HG03060 (cell line): Measurements from ENCODE around the gene CKAP5.

Experiments used
- ATAC-seq: cut with Tn5 transposase; IDR thresholded peaks from one replicate; pipeline ENCODE4 v1.9.1; 2021; ENCODE audit warnings: low read depth, moderate number of reproducible peaks; ENCODE audit not compliant: unreplicated experiment

CKAP5 gene

GRCh38 chr11:46856605-46857343 lies 10.7 kb upstream of the CKAP5 start:
- no peak for ATAC-seq

GRCh38 chr11:46855863-46856262 lies 9.8 kb upstream of the CKAP5 start:
- no peak for ATAC-seq

- no peak for ATAC-seq
These were observed 9.1 kb upstream of the CKAP5 start for GRCh38 chr11:46855167-46855566.

- ATAC-seq, result no peak
These were observed 4.8 kb upstream of the CKAP5 start for GRCh38 chr11:46850829-46851380.

GRCh38 chr11:46849631-46850030 lies 3.6 kb upstream of the CKAP5 start:
- no peak for ATAC-seq

GRCh38 chr11:46846510-46846830 lies 390 bp upstream of the CKAP5 start:
- no peak for ATAC-seq

GRCh38 chr11:46845440-46845739 lies 690 bp downstream of the CKAP5 start:
- ATAC-seq, result no peak

GRCh38 chr11:46840116-46840515 lies 6.0 kb downstream of the CKAP5 start:
- no peak for ATAC-seq

GRCh38 chr11:46838501-46838900 lies 7.6 kb downstream of the CKAP5 start:
- ATAC-seq, result no peak

- ATAC-seq, result no peak
These were observed 8.2 kb downstream of the CKAP5 start for GRCh38 chr11:46837860-46838259.

- ATAC-seq, result no peak
These were observed 9.2 kb downstream of the CKAP5 start for GRCh38 chr11:46836870-46837269.

GRCh38 chr11:46836431-46836830 lies 9.6 kb downstream of the CKAP5 start:
- no peak for ATAC-seq

- no peak for ATAC-seq
These were observed 10.2 kb downstream of the CKAP5 start for GRCh38 chr11:46835897-46836296.

- no peak for ATAC-seq
These were observed 11.3 kb downstream of the CKAP5 start for GRCh38 chr11:46834821-46835220.

GRCh38 chr11:46832511-46833214 lies 13.4 kb downstream of the CKAP5 start:
- ATAC-seq, result no peak

- ATAC-seq, result no peak
These were observed 18.1 kb downstream of the CKAP5 start for GRCh38 chr11:46827995-46828394.

GRCh38 chr11:46826310-46827044 lies 19.6 kb downstream of the CKAP5 start:
- no peak for ATAC-seq

- ATAC-seq, result no peak
These were observed 37.2 kb downstream of the CKAP5 start for GRCh38 chr11:46808799-46809431.

GRCh38 chr11:46801694-46802470 lies 44.2 kb downstream of the CKAP5 start:
- no peak for ATAC-seq

- no peak for ATAC-seq
These were observed 45.9 kb downstream of the CKAP5 start for GRCh38 chr11:46800177-46800576.
